ENCODE measurements around the gene MSRB1. TPM values are rescaled to one million over a fixed set of nuclear protein-coding genes. Genes with fewer than 3 reads are reported as not detected.

The MSRB1 gene
- total and polyA plus RNA-seq, 2 of the 13 experiments (the other 11 are each of a cell fraction or from before 2014, with no cell fraction given), result 32.1 to 75.4 TPM

DNA sequence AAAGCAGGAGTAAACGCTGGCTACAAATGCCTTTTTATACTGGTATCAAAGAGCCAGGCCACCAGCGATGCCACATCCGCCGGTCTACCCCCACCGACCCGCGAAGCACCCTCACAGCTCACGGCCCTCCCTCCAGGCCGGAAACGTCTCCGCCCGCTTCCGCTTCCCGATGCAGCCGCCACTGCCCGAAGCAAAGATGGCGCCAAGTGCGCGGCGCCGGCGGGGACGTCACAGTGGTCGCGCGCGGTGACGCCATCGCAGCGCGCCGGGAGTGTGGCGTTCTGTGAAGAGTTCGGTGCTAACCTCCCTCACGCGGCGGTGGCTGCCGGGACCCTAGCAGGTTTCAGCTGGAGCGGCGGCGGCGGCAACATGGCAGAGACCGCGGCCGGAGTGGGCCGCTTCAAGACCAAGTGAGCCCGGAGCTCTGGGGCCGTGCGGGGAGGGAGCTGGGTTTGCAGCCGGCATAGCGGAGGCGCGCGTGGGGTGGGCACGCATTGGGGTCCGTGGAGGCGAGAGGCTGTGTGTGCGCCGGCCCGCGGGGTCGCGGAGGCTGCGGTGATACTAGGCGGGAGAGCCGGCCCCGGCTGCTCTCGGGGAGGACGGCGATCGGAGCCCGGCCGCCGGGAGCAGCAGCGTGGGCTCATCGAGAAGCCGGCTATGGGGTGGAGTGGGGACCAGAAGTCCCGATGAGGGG is 28.9 kb upstream of the MSRB1 start, which contains the start of gene TBL3 (continued):
- TF ChIP-seq, protein P1, sequence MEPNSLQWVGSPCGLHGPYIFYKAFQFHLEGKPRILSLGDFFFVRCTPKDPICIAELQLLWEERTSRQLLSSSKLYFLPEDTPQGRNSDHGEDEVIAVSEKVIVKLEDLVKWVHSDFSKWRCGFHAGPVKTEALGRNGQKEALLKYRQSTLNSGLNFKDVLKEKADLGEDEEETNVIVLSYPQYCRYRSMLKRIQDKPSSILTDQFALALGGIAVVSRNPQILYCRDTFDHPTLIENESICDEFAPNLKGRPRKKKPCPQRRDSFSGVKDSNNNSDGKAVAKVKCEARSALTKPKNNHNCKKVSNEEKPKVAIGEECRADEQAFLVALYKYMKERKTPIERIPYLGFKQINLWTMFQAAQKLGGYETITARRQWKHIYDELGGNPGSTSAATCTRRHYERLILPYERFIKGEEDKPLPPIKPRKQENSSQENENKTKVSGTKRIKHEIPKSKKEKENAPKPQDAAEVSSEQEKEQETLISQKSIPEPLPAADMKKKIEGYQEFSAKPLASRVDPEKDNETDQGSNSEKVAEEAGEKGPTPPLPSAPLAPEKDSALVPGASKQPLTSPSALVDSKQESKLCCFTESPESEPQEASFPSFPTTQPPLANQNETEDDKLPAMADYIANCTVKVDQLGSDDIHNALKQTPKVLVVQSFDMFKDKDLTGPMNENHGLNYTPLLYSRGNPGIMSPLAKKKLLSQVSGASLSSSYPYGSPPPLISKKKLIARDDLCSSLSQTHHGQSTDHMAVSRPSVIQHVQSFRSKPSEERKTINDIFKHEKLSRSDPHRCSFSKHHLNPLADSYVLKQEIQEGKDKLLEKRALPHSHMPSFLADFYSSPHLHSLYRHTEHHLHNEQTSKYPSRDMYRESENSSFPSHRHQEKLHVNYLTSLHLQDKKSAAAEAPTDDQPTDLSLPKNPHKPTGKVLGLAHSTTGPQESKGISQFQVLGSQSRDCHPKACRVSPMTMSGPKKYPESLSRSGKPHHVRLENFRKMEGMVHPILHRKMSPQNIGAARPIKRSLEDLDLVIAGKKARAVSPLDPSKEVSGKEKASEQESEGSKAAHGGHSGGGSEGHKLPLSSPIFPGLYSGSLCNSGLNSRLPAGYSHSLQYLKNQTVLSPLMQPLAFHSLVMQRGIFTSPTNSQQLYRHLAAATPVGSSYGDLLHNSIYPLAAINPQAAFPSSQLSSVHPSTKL (CRISPR knock-in tag; IDR thresholded peaks at IDR 0.05), result peak; percentile 51
- TF ChIP-seq ZNF619 (CRISPR knock-in tag; IDR thresholded peaks at IDR 0.05), result no peak; the same call in 1 of the 2 replicates
- TF ChIP-seq ZNF367 (CRISPR knock-in tag; IDR thresholded peaks at IDR 0.05; ENCODE audit: borderline replicate concordance), result no peak
- TF ChIP-seq ZNF777 (CRISPR knock-in tag; IDR thresholded peaks at IDR 0.05), result no peak
- no peak for TF ChIP-seq KDM6A (CRISPR knock-in tag; IDR thresholded peaks at IDR 0.05; ENCODE audit: low read depth)
- peak; percentile 39 for TF ChIP-seq ZNF407 (CRISPR knock-in tag; IDR thresholded peaks at IDR 0.05; ENCODE audit: not compliant biosample characterization)
- TF ChIP-seq ELF4 (CRISPR knock-in tag; IDR thresholded peaks at IDR 0.05; ENCODE audit: borderline replicate concordance), result 0 out of 2 replicates have a peak, but pooled peaks have one; percentile 38
- no peak for TF ChIP-seq PCBP1 (IDR thresholded peaks at IDR 0.05; ENCODE audit: borderline replicate concordance, low read depth, low read length)
- peak in 1 of 2 experiments; percentile 91; a peak in 2 of 4 replicates for TF ChIP-seq KLF16 (CRISPR knock-in tag; IDR thresholded peaks at IDR 0.05)
- TF ChIP-seq ZBTB34 (CRISPR knock-in tag; IDR thresholded peaks at IDR 0.05), result no peak
- peak; percentile 71; the same call in 1 of the 2 replicates for TF ChIP-seq ZNF337 (CRISPR knock-in tag; IDR thresholded peaks at IDR 0.05; ENCODE audit: borderline replicate concordance, low read depth)
- TF ChIP-seq ZFP90 (CRISPR knock-in tag; IDR thresholded peaks at IDR 0.05; ENCODE audit: borderline replicate concordance), result peak; percentile 91; the same call in 1 of the 2 replicates
- TF ChIP-seq ZNF180 (CRISPR knock-in tag; IDR thresholded peaks at IDR 0.05; ENCODE audit: borderline replicate concordance, low read depth), result 0 out of 2 replicates have a peak, but pooled peaks have one; percentile 30

Measured in HepG2 (cell line).